OCI-LY3 (cell line): ENCODE data around the gene NOSTRIN.

Experiments used
- H2AFZ ChIP-seq: fragments of 200-600, 300-600 bp; shearing (Covaris generic); 2 replicates; pipeline ENCODE4 v1.6.0; 2014; ENCODE audit warnings: antibody characterized with exemption, low read depth, low read length
- H3K27ac ChIP-seq: fragments of 200-600, 300-600 bp; sonication (generic); 2 replicates; pipeline ENCODE4 v1.5.1; 2014; ENCODE audit warnings: mild to moderate bottlenecking, low read length, moderate library complexity, mixed read lengths
- H3K27me3 ChIP-seq: fragments of 200-600, 300-600 bp; sonication (generic); 2 replicates; pipeline ENCODE4 v1.6.1; 2014; ENCODE audit warnings: low read depth, low read length, mixed read lengths
- H3K36me3 ChIP-seq: fragments of 200-600, 300-600 bp; sonication (generic); replicated peaks from 2 replicates; pipeline ENCODE3; 2014; ENCODE audit warnings: low read depth, low read length, mixed read lengths
- H3K4me1 ChIP-seq: fragments of 300-600, 200-600 bp; sonication (generic); 2 replicates; pipeline ENCODE4 v1.6.1; 2014; ENCODE audit warnings: low read length, mixed read lengths
- H3K4me2 ChIP-seq: fragments of 200-600, 300-600 bp; sonication (generic); 2 replicates; pipeline ENCODE4 v1.6.1; 2014; ENCODE audit warnings: low read length, mixed read lengths
- H3K4me3 ChIP-seq: fragments of 300-600, 200-600 bp; sonication (generic); 2 replicates; pipeline ENCODE4 v1.5.1; 2014; ENCODE audit warnings: antibody characterized with exemption, mild to moderate bottlenecking, low read length, moderate library complexity
- H3K79me2 ChIP-seq: fragments of 300-600, 200-600 bp; shearing (Covaris generic); 2 replicates; pipeline ENCODE4 v1.6.1; 2014; ENCODE audit warnings: mild to moderate bottlenecking, low read length, mixed read lengths
- H3K9ac ChIP-seq: fragments of 300-600, 200-600 bp; shearing (Covaris generic); 2 replicates; pipeline ENCODE4 v1.6.0; 2014; ENCODE audit warnings: mild to moderate bottlenecking, low read length, moderate library complexity
- H3K9me3 ChIP-seq: fragments of 200-600, 300-600 bp; shearing (Covaris generic); 2 replicates; pipeline ENCODE4 v1.6.1; 2014; ENCODE audit warnings: low read length, mixed read lengths; ENCODE audit not compliant: insufficient read depth
- H4K20me1 ChIP-seq: fragments of 200-600, 300-600 bp; sonication (generic); 2 replicates; pipeline ENCODE4 v1.6.1; 2016; ENCODE audit warnings: low read length, mixed read lengths; ENCODE audit not compliant: insufficient read depth
- EZH2phosphoT487 ChIP-seq: fragments of 200-600 bp; shearing (Covaris generic); IDR thresholded peaks from 2 replicates; pipeline ENCODE4 v1.6.1; 2018; ENCODE audit warnings: antibody characterized with exemption, mixed run types, low read depth
- TF ChIP-seq, protein P1 (sequence below): fragments of 200-600, 300-600 bp; sonication (generic); IDR thresholded peaks from 2 replicates; pipeline ENCODE4 v1.5.1; 2014; ENCODE audit warnings: antibody characterized with exemption, low read length, low read depth

NOSTRIN gene

DNA sequence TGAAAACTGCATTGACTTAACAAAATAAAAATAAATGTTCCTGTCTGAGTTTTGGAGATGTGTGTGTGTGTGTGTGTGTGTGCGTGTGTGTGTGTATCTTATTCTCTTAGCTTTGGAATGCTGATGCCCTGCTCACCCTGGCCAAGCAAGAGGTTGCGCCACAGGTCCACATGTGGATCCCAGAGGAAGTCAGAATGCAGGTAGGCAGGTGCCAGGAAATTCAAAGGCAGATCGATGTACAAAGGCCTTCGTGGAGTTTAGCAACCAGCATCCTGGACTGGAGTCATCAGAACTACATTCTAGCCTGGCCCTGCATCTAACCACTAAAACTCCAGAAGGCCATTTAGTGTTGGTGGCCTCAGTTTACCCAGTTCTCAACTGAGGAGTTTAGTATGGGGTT is 111.1 kb downstream of the NOSTRIN start:
- H2AFZ ChIP-seq = no peak overlapping the region
- H3K79me2 ChIP-seq = no peaks in the 10 kb centered on the region
- H3K9ac ChIP-seq = no peak overlapping the region
- no peak overlapping the region for H3K27ac ChIP-seq
- H3K4me3 ChIP-seq = peak overlapping the region; percentile 77
- peak overlapping the region; percentile 86 for H3K4me2 ChIP-seq
- peaks cover 19% of the 10 kb centered on the region for H3K27me3 ChIP-seq
- H3K9me3 ChIP-seq = no peaks in the 10 kb centered on the region
- peaks cover 9% of the 10 kb centered on the region for H3K4me1 ChIP-seq
- TF ChIP-seq EZH2phosphoT487 = no peak
- TF ChIP-seq, protein P1, sequence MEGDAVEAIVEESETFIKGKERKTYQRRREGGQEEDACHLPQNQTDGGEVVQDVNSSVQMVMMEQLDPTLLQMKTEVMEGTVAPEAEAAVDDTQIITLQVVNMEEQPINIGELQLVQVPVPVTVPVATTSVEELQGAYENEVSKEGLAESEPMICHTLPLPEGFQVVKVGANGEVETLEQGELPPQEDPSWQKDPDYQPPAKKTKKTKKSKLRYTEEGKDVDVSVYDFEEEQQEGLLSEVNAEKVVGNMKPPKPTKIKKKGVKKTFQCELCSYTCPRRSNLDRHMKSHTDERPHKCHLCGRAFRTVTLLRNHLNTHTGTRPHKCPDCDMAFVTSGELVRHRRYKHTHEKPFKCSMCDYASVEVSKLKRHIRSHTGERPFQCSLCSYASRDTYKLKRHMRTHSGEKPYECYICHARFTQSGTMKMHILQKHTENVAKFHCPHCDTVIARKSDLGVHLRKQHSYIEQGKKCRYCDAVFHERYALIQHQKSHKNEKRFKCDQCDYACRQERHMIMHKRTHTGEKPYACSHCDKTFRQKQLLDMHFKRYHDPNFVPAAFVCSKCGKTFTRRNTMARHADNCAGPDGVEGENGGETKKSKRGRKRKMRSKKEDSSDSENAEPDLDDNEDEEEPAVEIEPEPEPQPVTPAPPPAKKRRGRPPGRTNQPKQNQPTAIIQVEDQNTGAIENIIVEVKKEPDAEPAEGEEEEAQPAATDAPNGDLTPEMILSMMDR = no peak
- no peaks in the 10 kb centered on the region for H4K20me1 ChIP-seq
- no peaks in the 10 kb centered on the region for H3K36me3 ChIP-seq
